Stimulated activated CD8-positive, alpha-beta memory T cell treated with anti-CD3 and anti-CD28 coated beads, Interleukin-15, amount 100 ng/mL, for 1 hour (primary cell): Measurements from ENCODE around the gene CACNA1D.
A peak's percentile ranks its signal among the peaks of the same experiment; 100 is the strongest.

ENCODE experiments used
- DNase-seq: peaks from one replicate; pipeline ENCODE4 v3.0.0-alpha.2; 2020; ENCODE audit warnings: low read depth

CACNA1D gene

DNA sequence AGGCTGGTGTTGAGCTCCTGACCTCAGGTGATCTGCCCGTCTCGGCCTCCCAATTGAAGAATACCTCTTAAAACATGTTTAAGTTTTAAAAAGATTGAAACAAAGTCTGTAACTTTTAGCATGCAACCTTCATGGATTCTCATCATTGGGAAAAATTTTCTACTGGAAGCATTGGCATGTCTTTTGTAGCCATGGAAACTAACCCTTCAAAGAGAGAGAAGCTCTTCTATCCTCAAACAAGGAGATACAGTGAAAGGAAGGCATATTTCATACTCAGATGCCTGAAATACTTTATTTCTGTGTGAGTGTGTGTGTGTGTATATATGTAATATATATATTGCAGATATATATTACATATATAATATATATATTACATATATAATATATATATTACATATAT is 196.9 kb downstream of the CACNA1D start:
- no peak for DNase-seq

- DNase-seq, result no peak
Observed at GRCh38 chr3:53691885-53692284, 197.5 kb downstream of the CACNA1D start.

GRCh38 chr3:53693451-53693850 is 199.0 kb downstream of the CACNA1D start:
- no peak for DNase-seq

- DNase-seq, result no peak
Observed at GRCh38 chr3:53694046-53694445, 199.6 kb downstream of the CACNA1D start.

DNA sequence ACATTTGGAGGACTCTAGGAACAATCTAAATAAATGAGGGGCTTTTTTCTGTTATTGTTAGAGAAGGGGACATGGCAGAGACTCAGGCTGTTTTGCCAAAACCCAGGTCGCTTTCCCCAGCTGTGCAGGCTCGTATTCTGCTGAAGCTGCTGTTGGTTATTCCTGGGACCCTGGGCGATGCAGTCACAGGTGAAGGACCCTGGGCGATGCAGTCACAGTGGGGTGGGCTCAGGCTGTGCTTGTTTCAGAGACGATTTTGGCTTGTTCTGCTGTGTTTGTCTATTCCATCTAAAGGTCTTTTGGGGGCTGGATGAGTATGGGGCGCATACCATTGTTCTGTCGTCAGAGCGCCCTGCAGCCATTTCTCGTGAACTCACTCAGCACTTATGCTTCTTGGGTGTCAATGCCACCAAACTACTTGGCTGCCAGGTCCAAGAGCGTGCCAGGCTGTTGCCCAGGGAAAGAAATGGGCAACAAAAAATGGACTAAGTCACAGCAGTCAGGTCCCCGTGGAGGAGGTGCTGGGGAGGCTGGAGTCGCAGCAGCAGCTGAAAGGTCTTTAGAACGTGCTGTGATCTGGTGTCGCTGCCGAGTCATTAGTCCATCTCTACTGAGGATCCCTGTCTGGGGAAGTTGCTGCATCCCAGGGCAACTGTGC is 200.4 kb downstream of the CACNA1D start:
- DNase-seq, result no peak

DNA sequence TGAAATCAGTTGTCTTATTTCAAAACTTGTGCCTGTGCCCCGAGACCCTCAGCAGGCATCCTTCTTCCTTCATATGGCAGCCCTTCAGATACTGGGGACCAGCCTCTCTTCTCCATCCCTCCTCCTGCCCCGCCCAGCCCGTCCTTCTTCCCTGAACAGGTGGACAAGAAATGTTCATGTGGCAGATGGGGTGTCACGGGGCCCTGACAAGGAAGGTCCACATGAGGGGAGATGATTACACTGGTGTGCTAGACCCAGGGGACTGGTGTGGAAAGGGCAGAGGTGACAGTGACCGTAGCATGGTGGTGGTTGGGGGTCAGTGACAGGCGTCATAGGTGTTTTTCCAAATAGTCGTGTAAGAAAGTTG is 200.9 kb downstream of the CACNA1D start:
- DNase-seq, result no peak

DNA sequence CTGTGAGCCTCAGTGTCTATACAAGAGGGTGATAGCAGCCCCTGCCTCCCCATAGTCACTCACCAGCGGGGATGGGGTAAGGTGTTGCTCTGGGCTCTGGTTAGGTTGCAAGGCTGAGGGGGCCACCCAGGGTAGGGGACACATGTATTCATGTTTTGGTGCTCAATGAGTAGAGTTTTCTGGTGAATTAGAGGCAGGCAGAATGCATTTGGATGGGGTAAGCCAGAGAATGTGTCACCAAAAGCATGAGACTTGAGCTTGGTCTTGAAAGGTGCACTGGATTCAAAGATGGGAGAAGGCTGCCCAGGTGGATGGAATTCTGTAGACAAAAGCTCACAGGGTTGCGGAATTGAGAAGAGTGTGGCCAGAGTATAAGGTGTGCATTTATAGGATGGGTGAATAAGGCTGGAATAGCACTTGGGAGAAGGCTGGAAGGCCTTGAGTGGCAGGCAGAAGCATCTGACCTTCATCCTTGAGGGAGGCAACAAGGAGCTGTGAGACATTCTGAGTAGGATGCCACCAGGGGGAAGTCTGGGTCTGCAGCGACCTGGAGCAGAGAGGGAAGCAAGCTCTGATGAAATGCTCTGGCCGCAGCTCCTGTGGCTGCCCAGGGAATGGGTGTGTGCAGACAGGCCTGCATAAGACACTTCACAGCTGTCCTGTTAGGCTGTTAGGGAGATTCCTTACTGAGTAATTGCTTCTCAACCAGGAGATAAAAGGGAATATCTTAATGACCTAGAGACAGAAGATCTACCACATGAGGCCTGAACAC is 202.2 kb downstream of the CACNA1D start:
- no peak for DNase-seq

DNA sequence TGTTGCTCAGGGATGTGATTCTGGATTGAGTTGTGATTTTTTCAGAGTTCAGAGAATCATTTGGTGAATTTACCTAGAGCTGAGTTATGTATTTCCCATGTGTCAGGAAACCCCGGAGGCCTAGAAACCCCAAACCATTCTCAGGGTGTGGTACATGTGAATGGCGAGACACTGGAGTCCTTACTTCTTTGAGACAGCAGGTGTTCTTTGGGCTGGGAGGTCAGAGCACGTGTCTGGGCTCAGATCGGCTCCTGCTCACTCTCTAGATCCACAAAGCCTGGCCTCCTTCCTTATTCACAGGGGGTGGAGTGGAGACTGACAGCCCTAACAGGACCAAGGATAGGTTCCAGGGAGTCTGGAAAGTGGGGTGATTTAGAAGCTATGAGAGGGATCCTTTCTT is 206.0 kb downstream of the CACNA1D start:
- DNase-seq, result no peak

DNA sequence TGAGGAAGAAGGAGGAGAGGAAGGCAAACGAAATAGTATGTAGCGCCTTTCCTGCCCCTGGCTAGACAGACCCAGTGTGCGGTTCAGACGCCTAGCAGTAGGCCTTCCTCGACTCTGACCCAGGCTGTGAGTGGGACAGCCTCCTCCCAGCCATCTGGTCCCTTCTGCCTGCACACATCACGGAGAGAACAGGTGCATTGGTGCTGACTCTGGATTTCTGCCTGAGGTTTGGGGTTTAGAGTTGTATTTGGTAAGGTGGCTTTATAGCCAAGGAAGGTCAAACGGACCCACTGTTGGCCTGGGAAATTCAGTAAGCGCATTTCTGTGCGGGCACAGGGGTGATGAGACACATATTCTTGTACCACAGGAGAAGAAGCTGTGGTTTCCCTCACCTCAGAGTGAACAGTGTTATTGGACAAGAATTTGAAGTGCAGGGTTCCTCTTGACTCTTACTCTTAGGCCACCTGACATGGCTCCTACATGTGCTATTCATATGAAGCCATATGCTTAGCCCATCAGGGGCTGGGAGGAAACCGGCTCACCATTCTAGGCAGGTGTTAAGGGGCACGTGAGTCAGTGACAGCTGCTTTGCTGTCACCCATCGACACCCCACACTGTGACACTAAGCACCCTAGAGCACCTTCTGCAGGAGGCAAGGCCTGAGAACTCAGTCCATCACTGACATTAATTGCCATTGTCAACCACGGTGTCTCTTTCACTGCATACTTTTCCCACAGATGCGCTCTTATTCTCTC is 208.5 kb downstream of the CACNA1D start:
- no peak for DNase-seq

DNA sequence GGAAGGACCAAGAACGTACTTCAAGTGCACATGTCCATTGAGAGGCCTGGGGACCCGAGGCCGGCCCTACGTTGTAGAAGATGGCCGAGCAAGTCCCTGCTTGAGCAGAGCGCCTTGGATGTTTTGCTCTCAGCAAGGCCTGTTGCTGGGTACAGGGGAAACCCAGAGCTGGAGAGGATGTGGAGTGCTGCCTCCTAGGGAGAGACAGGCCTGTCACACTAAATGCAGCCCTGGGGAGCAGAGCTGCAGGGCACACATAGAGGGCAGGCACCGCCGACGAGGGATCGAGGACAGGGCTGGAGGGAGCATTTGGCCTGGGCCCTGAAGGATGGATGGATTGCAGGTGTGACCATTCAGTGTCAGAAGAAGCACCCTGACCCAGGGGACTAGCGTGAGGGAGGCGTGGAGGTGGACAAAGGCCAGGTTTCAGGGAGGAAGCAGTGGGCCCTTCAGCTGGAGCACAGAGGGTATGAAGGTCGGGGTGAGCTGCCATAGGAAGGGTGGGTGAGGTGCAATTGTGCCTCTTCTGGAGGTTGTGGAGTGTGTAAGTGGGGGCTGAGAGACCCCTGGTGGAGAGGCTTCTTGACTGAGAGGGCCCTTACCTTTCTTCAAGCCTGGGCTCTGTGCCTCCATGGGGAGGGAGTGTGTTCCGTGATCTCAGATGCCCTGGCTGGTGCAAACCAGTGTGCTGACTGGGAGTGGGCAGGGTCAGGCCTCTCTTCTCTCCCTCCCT is 209.4 kb downstream of the CACNA1D start:
- no peak for DNase-seq

DNA sequence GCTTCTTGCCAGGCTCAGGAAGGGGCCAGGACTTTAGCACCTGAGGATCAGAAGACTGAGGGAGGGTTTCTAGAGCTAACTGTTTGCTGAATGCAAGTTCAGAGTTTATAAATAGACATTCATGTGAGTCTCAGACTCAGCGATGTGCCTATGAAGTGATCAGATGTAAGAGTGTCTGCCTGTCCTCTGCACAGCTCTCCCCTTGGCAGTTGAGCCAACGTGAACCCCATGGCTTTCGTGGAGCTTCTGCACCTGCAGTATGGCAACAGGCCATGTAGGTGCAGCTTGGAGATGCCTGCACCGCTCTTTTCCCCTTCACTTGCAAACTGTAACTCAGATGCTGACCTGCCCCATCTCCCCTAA is 209.9 kb downstream of the CACNA1D start:
- DNase-seq, result no peak

- DNase-seq, result no peak
Observed at GRCh38 chr3:53705024-53705745, 210.8 kb downstream of the CACNA1D start.

- DNase-seq, result no peak
Observed at GRCh38 chr3:53705774-53706173, 211.4 kb downstream of the CACNA1D start.

DNA sequence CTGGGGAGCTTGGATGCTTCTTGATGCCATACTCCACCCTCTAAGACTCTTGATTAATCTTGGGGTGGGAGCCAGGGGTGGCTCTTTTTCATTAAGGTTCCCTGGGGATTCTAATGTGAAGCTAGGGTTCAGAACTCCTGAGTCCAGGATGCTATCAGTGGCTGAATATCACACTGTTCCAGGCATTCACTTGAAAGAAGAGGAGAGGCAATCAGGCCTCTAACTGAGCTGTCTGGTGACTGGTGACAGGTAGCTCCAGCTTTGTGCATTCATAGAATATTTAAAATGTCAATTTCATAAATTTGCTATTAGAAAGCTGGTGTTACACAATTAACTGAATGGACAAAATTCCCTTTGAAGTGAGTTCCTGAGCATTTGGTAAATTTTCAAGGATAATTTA is 212.8 kb downstream of the CACNA1D start:
- no peak for DNase-seq

GRCh38 chr3:53708001-53708621 is 213.7 kb downstream of the CACNA1D start:
- no peak for DNase-seq

DNA sequence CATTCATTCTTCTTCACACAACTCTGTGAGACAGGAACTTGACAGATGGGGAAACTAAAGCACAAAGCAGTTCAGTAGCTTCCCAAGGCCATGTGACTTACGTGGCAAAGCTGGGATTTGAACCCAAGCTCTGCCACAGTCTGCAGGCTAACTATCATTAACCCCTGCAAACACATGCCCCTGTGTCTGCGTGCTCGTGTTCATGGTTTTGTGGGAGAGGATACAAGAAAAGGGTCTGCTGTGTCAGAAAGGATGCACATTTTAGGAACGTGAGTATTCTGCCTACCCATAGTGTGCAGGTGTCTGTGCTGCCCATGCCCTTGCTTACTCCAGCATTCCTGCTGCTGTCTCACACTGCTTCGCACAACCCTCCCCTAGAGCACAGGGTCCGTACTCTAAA is 214.8 kb downstream of the CACNA1D start:
- DNase-seq, result no peak

- peak; percentile 16 for DNase-seq
Observed at GRCh38 chr3:53709860-53710674, 215.7 kb downstream of the CACNA1D start.

- DNase-seq, result no peak
Observed at GRCh38 chr3:53711387-53711786, 217.0 kb downstream of the CACNA1D start.

GRCh38 chr3:53712817-53713388 is 218.5 kb downstream of the CACNA1D start:
- DNase-seq, result no peak

GRCh38 chr3:53713626-53714025 is 219.2 kb downstream of the CACNA1D start:
- no peak for DNase-seq
